ENCODE results near the gene FPGS. TPM values are rescaled to one million over a fixed set of nuclear protein-coding genes. Genes with fewer than 3 reads are reported as not detected.
"Not testable (repeated sequence)": the region's sequence is repeated elsewhere in the genome, so short reads cannot be mapped to it uniquely, and the experiment has no call there.

The FPGS gene
- total RNA-seq, 1 donor from 2014 or later, result 21.7 TPM

GRCh38 chr9:127812011-127812410, 9.3 kb downstream of the FPGS start:
- DNase-seq, result no peak

DNA sequence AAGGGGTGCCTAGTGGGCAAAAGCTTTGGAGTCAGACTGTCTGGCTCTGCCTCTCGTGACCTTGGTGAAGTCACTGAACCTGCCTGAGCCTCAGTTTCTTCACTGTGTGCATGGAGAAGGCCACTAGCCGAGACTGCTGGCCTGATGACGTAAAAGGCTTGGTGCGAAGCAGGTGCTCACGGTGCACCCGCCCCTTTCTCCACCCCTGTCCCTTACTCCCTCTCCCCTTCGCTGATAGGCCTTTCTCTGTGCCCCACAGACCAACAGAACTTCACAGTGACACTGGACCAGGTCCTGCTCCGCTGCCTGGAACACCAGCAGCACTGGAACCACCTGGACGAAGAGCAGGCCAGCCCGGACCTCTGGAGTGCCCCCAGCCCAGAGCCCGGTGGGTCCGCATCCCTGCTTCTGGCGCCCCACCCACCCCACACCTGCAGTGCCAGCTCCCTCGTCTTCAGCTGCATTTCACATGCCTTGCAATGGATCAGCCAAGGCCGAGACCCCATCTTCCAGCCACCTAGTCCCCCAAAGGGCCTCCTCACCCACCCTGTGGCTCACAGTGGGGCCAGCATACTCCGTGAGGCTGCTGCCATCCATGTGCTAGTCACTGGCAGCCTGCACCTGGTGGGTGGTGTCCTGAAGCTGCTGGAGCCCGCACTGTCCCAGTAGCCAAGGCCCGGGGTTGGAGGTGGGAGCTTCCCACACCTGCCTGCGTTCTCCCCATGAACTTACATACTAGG, 10.4 kb downstream of the FPGS start:
- DNase-seq, result no peak

DNA sequence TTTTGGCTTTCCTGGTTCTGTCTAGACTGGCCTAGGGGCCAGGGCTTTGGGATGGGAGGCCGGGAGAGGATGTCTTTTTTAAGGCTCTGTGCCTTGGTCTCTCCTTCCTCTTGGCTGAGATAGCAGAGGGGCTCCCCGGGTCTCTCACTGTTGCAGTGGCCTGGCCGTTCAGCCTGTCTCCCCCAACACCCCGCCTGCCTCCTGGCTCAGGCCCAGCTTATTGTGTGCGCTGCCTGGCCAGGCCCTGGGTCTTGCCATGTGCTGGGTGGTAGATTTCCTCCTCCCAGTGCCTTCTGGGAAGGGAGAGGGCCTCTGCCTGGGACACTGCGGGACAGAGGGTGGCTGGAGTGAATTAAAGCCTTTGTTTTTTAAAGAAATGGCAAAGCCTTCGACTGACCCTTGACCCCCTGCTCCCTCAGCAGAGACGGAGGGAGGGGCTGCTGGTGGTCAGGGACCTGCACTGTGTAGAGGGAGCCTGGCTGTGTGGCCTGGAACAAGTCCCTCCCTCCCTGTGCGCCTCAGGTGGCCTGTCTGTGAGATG, 11.1 kb downstream of the FPGS start:
- DNase-seq, result no peak

DNA sequence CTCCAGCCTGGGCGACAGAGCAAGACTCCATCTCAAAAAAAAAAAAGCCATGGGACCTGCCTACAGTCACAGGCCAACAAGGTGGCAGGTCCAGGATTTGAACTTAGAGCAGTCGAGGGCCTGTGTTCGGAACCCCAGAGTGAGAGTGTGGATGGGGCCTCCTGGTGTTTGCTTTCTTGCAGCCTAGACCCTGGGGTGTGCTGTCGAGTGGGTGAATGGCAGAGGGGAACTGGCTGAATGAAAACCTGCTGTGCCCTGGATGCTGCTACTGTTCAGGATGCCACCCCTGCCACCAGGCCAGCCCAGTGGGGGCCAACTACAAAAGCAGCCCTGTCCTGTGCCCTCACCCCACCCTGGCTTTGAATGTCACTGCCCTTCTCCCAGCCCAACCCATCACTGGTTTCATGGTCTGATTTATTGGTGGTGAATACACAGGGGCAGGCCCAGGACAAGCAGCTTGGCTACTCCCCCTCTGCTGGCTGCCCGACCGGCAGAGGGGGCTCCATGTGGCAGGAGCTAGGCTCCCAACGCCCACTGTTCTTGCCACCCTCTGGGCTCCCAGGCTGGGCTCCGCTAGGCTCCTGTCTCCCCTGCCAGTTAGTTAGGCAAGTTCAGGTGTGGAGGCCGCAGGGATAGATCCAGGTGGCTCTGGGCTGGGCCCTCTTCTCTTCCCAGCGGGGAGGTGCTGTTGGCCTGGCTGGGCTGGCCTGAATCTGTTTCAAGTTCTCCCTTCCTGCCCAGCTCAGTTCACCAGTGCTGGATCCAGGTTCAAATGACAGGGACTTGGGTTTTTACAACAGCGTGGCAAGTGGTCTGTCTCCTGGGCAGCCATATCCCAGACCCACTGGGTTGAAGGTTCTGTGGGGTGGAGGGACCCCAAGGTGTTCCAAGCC, 12.2 kb downstream of the FPGS start:
- no peak for DNase-seq

DNA sequence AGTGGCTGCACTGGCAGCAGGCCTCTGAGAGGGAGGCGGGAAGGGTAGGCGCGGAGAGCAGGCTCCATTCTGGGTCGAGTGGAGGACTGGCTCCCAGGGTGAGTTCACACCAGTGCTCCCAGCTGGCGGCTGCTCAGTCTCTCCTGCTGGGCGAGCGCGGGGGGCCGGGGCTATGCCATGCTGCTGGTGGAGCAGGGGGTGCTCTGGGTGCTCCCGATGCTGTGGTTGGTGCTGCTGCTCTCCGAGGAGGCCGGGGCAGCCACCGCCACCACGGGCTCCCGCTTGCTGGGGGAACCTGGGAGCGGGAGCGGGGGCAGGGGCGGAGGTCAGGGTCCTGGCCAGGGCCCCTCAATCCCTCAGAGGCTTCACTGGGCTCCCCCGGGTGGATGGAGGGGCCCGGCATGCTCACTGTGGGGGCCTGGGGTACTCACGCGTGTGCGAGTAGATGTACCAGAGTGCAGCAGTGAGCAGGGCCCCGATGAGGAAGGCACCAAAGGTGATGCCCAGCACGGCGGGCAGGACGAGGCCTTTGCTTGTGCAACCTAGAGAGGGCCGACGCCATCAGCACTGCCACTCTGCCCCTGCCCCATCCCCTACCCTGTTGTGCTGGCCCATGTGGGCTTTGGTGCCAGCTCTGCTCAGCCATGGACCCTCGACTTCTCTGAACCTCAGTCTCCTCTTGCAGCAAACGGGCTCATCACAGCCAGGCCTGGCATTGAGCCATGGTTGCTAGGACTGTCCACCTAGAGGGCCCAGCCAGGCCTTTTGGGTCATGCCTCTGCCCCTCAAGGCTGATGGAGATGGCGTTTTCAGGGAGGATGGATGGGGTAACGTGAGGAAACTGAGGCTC, 13.1 kb downstream of the FPGS start:
- no peak for DNase-seq

DNA sequence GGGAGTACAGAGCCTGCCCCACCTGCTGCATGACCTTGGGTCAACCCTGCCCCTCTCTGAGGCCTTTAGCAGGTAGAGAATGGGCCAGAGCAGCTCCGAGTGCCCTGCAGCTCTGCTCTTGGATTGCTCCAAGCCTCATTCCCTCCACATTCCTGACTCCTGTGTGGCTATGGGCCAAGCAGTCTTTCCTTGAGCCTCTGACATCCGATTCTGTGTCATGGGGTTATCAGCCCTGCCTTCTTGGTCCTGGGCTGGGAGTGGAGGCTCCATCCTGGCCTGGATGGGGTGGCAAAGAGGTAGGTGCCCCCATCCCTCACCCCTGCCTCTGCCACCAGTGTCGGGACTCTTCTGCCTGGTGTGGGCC, 13.7 kb downstream of the FPGS start:
- no peak for DNase-seq

GRCh38 chr9:127816728-127817127, 14.0 kb downstream of the FPGS start:
- DNase-seq, result no peak

- DNase-seq, result no peak
These were observed 15.3 kb downstream of the FPGS start for GRCh38 chr9:127817881-127818434.

GRCh38 chr9:127818574-127818973, 15.9 kb downstream of the FPGS start:
- no peak for DNase-seq

- no peak for DNase-seq
These were observed 19.4 kb downstream of the FPGS start for GRCh38 chr9:127822108-127822507.

DNA sequence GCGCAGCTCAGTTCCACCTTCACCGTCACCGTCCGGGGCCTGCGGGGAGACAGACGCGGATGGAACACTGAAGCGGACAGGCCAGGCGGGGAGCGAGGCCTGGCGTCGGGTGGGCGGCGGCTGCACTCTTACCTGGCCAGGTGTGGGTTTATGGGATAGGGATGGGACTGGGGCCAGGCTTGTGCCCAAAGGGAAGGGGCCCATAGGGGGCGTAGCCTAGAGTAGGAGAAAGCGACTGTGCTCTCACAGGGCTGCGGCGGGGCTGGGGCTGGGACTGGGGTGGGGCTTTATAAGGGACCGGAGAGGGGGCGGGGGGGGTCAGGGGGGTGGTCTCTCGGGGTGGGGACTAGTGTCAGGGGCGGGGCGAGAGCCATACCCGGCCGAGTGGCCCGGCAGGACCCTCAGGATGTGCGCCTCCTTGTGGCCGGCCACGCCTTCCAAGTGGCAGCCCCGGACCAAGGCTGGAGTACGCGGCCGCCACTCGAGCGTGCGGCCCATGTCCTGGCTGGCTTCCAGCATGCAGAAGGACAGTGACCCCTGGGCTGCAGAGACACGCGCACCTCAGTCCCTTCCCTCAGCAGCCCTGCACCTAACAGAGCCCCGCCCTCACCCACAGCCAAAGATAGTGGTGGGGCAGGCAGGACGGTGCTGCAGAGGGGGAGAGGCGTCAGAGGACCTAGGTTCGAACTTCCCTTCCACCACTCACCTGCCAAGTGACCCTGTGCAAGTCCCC, 22.8 kb downstream of the FPGS start:
- DNase-seq, result no peak

GRCh38 chr9:127826253-127826913, 23.7 kb downstream of the FPGS start:
- no peak for DNase-seq

GRCh38 chr9:127828262-127829031, 25.8 kb downstream of the FPGS start:
- DNase-seq, result no peak

DNA sequence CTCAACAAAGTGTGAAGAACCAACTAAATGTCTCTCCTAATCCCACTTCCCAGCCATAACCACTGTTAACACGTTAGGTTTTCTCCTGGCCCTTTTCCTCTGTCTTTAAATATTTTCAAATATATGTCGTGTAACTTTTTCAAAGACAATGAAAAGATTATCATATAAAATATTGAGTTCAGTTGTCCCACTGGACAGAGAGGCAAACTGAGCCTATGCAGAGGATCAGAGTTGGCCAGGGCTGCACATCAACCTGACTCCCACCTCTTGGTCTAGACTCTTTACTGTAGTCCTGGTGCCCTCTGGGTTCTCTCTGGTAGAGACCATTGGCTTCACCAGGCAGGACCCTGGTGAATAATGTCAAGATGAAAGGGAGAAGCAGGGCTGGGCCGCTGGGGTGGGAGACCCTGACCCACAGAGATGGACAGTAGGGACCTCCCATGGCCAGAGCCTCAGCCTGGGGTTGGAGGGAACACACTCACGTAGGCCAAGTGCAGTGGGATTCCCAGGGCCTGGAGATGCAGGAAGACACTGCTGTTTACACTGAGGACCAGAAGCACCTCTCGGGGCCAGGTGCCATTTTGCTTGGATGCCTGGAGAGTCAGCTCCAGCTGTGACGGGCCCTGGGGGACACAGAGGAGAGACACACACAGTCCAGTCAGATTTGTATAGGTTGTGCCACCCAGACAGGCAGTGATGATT, 26.7 kb downstream of the FPGS start:
- DNase-seq, result no peak

- DNase-seq, result no peak
These were observed 29.6 kb downstream of the FPGS start for GRCh38 chr9:127832248-127832647.

DNA sequence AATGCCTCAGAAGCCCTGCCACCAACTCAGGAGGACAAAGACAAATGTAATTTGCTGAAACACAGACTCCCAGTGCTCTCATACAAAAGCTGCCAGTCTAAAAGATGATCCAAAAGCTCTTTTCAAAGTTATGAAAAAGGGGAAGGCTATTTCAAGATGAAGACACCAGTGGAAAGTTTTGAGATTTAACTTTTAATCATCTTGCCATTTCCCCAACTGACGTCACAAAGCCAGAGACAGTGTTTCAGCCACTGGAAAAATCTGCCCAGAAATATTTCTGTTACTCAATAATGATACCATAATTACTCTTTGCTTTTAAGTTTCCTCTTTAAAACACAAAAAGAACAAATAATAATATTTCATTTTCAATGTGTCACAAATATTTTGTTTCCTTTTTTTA, 30.9 kb downstream of the FPGS start:
- no peak for DNase-seq

GRCh38 chr9:127835991-127836516, 33.4 kb downstream of the FPGS start:
- no peak for DNase-seq

DNA sequence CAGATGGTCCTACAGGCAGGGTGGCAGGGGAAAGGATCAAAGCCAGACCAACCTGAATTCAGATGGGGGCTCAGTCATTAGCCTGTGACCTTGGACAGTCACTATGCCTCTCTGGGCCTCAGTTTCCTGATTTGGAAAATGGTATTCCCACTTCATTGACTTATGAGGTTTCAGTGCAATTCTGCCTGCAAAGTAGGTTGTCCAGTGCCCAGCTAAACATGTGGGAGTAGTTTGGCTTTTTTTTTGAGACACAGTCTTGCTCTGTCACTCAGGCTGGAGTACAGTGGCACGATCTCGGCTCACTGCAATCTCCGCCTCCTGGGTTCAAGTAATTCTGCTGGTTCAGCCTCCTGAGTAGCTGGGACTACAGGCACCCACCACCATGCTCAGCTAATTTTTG, 33.9 kb downstream of the FPGS start:
- not testable (repeated sequence) for DNase-seq

DNA sequence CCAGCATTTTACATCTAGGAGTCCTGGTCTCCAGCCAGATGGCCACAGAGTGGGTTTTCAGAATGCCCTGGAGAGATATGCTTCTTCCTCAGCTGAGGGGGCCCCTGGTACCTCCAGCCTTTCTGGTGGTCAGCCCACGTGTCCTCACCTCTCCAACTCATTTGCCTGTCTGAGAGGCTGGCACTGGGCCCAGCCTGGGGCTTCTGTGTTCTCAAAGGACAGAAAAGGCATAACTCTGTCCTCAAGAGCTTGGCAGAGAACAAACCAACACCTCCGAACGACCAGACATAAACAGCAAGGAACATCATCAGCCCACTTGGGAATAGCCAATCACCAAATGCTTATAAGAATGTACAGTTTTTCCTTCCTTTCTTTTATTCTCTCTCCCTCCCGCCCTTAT, 34.7 kb downstream of the FPGS start:
- no peak for DNase-seq

All from skin of body (tissue), 2 donors.